ENCODE results near the gene PCDHGA1.

PCDHGA1 gene

GRCh38 chr5:141493500-141494422 is 163.4 kb downstream of the PCDHGA1 start:
- DNase-seq: no peak

GRCh38 chr5:141494761-141495452 is 164.6 kb downstream of the PCDHGA1 start:
- no peak for DNase-seq

GRCh38 chr5:141495453-141495811 is 165.1 kb downstream of the PCDHGA1 start:
- no peak for DNase-seq

GRCh38 chr5:141496038-141496437 is 165.7 kb downstream of the PCDHGA1 start:
- DNase-seq: peak; percentile 4

- no peak for DNase-seq
Measured at GRCh38 chr5:141501761-141502160, 171.4 kb downstream of the PCDHGA1 start.

GRCh38 chr5:141503681-141504080 is 173.4 kb downstream of the PCDHGA1 start:
- DNase-seq: no peak

DNA sequence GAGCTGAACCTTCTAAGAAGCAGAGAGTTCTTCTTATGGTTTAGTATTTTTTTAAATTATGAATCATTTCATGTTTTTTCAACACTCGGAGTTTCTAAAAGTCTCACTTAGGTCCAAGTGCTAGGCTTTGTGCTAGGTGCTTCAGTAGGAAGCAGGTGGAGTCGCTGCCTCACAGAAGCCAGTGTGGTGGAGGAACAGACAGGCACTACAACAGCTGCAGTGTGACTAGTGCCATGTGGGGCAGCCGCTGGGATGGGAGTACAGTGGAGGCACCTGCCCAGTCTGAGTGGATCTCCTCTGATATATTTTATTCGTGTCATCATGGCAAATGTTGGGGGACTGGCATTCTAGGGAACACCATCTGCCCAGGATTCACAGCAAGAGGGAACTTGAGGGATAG is 173.9 kb downstream of the PCDHGA1 start:
- peak; percentile 17 for DNase-seq

GRCh38 chr5:141506381-141507155 is 176.3 kb downstream of the PCDHGA1 start:
- no peak for DNase-seq

- DNase-seq: no peak
Measured at GRCh38 chr5:141507387-141508091, 177.2 kb downstream of the PCDHGA1 start.

GRCh38 chr5:141508440-141508797 is 178.1 kb downstream of the PCDHGA1 start:
- no peak for DNase-seq

DNA sequence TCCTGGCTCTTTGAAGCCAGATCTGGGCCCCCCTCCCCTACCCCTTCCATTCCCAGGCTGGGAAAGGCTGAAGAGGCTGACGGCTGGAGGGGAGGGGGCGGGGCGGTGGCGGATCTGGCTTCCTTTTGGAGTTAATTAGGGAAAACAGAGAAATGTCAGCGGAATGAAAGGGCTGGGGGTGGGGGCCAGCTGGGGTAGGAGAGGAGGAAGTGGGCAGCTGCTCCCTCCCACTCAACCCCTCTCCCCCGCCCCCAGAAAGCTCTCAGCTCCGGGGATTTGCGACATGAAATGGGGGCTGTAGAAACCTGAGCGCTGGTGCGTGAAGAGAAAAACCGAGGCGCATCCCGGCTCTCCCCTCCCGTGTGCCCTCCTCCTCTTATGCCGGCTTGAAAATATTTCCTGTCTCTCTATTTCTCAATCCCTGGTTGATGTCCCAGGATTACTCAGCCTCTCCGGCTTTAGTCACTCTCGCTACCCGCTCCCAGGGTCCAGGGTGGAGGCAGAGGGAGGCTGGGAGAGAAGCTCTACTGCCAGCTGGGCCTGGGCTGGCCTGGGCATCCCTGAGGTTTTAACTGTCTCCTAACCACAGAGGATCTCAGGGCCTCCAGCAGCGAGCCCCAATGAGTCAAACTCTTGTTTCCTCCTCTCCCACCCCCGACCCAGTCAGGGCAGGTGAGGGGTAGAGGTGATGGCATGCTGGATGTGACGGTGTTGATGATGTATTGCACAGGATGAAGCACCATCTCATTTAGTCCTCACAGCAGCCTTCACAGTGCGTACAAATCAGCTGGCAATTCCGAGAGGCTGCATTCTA is 178.7 kb downstream of the PCDHGA1 start:
- DNase-seq: peak; percentile 51

DNA sequence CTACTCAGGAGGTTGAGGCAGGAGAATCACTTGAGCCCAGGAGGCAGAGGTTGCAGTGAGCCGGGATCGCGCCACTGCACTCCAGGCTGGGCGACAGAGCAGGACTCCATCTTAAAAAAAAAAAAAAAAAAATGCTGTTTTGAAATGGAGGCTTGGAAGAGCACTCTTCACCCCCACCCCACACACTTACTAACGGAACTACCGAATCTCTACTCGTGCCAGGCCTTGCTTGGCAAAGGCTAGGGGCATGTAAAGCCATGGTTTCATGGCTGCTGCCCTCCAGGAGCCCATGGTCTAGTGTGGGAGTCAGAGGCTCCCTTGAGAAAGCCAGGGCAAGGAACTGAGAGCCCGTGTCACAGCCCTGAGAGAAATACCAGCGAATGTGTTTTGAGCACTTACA is 179.8 kb downstream of the PCDHGA1 start:
- DNase-seq: no peak

GRCh38 chr5:141510850-141511601 is 180.7 kb downstream of the PCDHGA1 start:
- no peak for DNase-seq

DNA sequence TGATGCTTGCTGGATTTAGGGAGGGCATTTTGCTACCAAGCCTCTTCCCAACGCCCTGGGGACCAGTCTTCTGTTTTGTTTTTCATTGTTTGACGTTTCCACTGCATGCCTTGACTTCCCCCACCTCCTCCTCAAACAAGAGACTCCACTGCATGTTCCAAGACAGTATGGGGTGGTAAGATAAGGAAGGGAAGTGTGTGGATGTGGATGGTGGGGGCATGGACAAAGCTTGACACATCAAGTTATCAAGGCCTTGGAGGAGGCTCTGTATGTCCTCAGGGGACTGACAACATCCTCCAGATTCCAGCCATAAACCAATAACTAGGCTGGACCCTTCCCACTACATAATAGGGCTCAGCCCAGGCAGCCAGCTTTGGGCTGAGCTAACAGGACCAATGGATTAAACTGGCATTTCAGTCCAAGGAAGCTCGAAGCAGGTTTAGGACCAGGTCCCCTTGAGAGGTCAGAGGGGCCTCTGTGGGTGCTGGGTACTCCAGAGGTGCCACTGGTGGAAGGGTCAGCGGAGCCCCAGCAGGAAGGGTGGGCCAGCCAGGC is 181.5 kb downstream of the PCDHGA1 start:
- no peak for DNase-seq

- DNase-seq: peak; percentile 58
Measured at GRCh38 chr5:141512390-141512910, 182.1 kb downstream of the PCDHGA1 start.

GRCh38 chr5:141512911-141513626 is 182.8 kb downstream of the PCDHGA1 start:
- DNase-seq: peak; percentile 77

- peak; percentile 88 for DNase-seq
Measured at GRCh38 chr5:141513627-141514329, 183.5 kb downstream of the PCDHGA1 start.

GRCh38 chr5:141514330-141515133 is 184.2 kb downstream of the PCDHGA1 start:
- DNase-seq: peak; percentile 88

All from NCI-H2171 treated with DMSO at 0.1 percent for 48 hours (cell line).